Measurements from ENCODE around the gene AQP7.

DNA sequence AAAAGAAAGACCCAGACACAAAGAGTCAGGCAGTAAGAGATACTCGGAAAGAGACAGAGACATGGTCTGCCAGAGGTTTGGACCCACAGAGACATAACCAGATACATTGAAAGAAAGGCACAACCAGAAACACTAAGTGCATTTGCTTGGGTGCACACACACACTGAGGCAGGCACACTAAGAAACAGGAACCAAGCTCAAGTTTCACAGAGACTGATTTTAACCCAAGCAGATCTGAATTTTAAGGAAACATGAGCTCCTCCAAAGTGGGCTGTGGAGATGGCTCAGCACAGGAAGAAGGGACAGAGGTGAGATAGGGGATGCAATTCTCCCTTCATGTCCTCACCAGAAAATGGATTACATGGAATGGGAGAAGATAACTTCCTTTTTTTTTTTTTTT lies 35.5 kb upstream of the AQP7 start:
- TF ChIP-seq CTCF (IDR thresholded peaks at IDR 0.05 in 8 of 11, conservative IDR thresholded peaks at IDR 0.05 in 3 of 11) (no peak), POLR2A (IDR thresholded peaks at IDR 0.05) (no peak), POLR2AphosphoS5 (IDR thresholded peaks at IDR 0.05) (no peak)
